ENCODE data around the gene CTAGE1. TPM values are rescaled to one million over a fixed set of nuclear protein-coding genes. Genes with fewer than 3 reads are reported as not detected.

The CTAGE1 gene, protein sequence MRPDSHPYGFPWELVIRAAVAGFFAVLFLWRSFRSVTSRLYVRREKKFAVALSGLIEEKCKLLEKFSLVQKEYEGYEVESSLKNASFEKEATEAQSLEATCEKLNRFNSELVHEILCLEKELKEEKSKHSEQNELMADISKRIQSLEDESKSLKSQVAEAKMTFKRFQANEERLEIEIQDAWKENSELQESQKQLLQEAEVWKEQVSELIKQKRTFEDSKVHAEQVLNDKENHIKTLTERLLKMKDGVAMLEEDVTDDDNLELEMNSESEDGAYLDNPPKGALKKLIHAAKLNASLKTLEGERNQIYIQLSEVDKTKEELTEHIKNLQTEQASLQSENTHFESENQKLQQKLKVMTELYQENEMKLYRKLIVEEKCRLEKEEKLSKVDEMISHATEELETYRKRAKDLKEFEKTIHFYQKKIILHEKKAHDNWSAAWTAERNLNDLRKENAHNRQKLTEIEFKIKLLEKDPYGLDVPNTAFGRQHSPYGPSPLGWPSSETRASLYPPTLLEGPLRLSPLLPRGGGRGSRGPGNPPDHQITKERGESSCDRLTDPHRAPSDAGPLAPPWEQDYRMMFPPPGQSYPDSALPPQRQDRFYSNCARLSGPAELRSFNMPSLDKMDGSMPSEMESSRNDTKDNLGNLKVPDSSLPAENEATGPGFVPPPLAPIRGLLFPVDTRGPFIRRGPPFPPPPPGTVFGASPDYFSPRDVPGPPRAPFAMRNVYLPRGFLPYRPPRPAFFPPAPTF
- not detected in 2 replicates for total RNA-seq

GRCh38 chr18:22417496-22418188, at the start of gene CTAGE1:
Gene CTAGE1, minus strand, starts transcription at chr18:22417915. Its CDS starts 104 bp downstream, at chr18:22417811.

Other genes with a start within 250 kb of the CTAGE1 start
- gene GATA6, start 248.3 kb downstream of the CTAGE1 start, total RNA-seq, result under 0.01 and 0.12 TPM in 2 replicates

Data from hair follicle dermal papilla cell (primary cell).